ENCODE measurements around the gene SNCAIP.

SNCAIP gene

DNA sequence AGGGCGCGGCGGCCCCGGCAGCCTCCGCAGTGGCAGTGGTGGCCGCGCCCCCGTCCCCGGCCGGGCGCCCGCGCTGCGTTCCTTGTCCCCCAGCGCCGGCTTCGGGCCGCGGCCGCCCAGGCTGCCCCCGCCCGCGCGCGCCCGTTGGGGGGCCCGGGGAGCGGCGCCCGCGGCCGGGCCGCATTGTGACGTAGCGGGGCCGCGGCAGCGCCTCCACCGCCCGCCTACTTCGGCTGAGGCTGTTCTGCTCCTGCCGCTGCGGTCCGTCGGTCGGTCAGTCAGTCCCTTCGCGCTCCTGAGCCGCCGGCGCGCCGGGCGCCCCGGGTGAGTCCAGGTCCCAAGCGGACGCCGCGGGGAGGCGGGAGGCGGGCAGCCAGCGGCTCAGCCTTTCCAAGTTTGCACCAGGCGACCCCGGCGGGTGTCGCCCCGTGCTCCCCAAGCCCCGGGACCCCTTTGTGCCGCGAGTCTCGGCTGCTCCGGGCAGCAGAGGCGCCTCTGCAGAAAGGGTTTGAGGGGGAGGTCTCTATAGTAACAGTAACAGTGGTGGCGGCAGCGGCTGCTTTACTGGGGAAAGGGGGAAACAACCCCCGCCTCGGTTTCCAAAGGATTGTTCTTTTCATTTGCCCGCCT, at the start of gene SNCAIP:
TSS of gene SNCAIP (plus strand) at position 277 of the 630 bp plus-strand sequence. CDS start 78,898 bp downstream, outside the sequence.
- no peak for DNase-seq

DNA sequence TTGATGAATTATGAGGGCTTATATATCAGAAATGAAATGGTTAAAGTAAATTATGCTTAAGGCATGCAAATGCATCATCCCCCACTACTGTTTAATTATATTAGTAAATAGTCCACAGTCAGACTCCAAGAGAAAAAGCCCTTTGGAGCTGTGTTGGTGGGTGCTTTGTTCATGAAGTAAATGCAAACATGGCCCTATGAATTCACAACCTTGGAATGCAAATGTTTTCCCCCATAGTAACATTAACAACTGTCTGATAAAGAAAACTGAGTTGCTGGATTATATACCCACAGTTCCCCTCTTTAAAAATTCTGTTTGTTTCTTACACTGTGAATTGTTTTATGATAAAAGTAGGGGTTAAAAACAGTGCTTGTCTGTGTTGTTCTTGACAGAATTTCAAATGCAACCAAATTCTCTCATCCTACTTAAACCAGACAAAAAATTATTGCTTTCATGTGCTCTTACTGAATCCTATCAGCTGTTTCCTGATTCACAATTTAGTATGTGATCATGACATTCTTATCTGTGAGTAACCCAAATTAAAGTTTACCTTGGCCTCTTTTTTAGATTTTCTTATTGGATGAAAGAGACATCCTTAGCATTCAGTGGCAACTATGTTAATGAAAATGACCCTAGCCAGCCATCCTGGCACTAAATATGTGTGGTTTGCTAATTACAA, 48.5 kb upstream of the SNCAIP start:
- DNase-seq, result no peak

DNA sequence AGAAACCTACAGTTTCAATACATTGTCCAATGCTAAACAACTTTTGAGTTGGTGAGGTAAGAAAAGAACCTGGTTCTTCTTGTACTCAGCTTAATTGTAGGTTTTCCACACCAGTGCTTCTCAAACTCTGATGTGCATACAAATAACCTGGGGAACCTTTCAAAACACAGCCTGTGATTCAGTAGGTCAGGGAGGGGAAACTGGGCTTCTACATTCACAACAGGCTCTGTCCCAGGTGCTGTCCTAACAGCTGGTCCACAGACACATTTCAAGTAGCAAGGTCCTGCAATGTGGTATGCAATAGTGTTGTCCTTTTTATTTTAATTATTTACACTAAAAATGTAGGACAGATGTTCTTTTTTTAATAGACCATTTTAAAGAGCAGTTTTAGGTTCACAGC, 47.4 kb upstream of the SNCAIP start:
- no peak for DNase-seq

DNA sequence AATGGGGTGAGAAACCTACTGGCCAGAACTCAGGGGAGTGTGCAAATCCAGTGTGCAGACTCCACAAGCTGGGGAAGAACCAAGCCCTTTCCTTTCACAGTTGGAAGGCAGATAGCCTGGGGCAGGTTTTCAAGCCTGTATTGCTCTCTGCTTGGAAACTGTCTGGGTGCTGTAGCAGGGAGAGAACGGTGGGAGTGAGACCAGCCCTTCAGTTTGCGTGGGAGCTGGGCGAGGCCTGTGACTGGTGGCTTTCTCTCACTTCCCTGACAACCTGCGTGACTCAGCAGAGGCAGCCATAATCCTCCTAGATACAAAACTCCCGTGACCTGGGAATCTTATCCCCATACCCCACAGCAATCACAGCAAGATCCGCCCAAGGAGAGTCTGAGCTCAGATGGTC, 44.9 kb upstream of the SNCAIP start:
- no peak for DNase-seq

DNA sequence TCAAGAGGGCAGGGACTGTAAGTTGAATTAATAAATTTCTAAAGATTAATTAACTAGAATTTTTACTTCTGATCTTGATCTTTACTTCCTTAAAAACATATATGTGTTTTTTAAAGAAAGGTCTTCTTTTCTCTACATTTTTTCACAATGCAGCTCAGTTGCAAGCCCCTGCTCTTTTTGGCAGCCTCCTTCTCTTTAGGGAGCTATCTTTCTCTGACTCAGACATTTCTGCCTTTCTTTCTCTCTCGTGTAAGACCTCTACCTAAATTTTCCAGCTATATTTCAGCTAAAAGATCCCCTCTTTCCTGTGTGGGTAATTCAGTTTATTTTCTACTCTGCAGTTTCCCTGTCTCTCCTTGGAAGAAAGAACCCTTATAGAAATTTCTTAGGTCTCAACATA, 38.3 kb upstream of the SNCAIP start:
- DNase-seq, result no peak

DNA sequence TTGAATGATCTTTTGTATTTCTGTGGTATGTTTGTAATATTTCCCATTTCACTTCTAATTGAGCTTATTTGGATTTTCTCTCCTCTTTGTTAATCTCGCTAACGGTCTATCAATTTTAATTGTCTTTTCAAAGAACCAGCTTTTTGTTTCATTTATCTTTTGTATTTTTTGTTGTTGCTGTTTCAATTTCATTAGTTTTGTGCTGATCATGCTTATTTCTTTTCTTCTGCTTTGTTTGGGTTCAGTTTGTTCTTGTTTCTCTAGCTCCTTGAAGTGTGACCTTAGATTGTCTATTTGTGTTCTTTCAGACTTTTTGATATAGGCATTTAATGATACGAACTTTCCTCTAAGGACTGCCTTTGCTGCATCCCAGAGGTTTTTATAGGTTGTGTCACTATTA, 28.4 kb upstream of the SNCAIP start:
- DNase-seq, result no peak

DNA sequence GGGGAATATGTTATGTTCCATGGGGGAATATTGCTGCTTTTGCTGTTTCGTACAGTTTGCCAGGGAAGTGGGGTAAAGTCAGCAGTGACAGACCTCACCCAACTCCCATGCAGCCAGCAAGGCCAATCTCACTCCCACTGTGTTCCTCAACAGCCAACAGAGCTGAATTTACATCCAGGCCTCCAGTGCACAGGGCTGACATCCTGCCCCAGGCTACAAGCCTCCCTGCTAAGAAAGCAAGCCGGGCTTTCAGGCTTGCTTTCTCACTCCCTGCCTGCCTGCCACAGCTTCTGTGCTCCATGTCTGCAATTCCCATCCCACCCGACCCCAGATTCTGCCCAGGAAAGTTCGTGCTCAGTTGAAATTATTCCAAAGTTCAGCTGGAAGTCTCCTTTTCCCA, 25.5 kb upstream of the SNCAIP start:
- DNase-seq, result no peak

DNA sequence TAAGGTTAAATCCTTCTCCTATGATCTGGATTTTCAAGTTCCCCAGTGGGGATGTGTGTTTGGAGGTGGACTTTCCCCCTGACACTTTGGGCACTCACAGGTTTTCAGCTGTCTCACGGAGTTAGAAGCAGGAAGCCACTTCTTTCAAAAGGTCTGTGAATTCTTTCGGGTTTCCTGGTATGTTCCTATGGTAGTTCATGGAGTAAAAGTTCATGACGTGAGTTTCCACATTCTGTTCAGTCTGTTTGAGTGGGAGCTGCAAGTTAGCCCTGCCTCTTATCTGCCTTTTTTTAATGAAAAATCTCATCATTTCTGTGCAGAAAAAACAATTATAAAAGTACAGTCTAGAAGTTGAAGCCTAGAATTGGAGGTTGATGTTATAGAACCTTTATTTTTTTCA, 24.9 kb upstream of the SNCAIP start:
- no peak for DNase-seq

DNA sequence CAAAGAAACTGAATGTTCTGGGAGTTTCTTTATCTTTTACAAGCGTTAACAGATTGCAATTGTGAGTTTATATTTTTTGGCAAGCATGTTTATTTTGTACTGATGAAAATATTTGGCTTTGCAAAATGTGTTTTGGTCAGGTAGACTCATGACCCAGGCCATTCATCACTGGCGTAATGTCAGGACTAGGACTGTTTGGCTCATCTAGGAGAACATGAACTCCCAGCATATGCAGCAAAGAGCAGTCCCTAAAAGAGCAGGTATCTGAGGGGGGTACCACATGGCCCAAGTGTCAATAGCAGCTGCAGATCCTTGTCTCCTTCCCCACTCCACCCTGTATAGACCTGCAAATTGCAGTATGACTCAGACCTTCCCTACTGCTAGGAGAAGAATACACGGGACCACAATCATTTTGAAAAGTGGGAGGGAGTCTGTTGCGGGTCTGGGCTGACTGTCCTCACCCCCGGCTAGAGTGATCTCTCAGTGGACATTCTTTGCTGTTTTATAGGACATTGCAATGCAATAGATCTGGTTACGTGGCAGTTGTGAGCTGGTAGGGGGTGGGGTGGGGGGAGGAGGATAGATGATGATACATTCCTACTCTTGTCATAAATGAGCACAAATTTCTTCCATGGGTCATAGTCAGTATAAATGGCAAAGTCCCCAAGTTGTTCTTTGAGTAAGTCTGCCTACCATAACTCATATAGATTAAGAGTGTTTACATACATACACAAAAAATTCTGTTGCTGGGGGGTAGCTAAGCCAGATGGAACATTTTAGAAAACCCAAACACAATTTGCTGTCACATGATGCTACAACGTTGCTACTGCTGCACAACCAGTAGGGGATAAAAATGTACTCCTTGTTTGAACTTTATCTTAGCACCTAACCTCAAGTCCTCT, 20.8 kb upstream of the SNCAIP start:
- no peak for DNase-seq

DNA sequence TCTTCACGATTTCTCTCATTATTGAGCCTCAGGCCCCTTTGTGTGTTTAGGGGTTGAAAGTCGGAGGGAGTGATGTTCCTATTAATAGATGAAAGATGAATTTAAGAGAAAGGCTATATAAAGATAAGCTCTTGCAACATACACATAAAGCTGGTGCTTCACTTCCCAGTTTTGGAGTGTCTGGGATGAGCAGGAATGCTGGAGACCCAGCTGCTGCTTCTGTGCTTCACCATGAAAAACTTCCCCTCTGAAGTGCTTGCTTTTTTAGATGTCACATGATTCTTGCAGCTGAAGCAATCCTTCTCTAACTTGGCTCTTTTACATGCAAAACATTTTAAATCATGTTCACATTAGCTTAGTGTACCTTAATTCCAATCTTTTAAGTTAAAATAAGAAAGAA, 19.7 kb upstream of the SNCAIP start:
- no peak for DNase-seq

DNA sequence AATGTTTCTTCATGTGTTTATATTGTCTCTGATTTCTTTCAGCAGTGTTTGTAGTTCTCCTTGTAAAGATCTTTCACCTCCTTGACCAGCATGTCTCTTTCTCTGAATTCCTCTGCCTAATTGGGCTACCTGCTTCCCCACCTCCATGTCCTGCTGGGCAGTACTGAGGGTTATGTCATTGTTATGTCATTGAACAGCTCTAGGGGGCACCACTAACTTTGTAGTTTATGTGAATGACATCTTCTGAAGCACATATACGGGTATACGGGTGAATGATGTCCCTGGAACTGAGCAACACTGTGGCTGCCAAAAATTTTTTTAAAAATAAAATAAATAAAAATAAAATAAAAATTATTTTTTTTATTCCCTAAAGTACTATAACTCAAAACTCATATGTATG, 16.9 kb upstream of the SNCAIP start:
- no peak for DNase-seq

DNA sequence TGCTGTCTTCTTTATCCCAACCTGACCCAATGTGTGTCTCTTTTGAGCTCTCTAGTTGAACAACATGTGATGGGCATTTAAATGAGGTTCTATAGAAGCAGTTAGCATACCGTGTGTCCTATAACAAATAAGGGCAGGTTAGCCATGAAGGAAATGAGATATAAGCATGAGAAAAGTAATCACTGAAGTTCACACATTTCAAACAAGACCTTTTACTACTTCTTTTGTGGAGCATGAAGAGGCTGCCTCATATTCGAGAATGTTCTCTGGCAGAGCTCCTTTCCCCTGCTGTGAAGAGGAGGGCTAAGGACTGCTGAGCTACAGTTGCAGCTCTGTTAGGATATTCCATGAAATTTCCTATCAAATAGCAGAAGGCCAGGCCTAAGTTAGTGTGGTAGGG, 15.2 kb upstream of the SNCAIP start:
- no peak for DNase-seq

DNA sequence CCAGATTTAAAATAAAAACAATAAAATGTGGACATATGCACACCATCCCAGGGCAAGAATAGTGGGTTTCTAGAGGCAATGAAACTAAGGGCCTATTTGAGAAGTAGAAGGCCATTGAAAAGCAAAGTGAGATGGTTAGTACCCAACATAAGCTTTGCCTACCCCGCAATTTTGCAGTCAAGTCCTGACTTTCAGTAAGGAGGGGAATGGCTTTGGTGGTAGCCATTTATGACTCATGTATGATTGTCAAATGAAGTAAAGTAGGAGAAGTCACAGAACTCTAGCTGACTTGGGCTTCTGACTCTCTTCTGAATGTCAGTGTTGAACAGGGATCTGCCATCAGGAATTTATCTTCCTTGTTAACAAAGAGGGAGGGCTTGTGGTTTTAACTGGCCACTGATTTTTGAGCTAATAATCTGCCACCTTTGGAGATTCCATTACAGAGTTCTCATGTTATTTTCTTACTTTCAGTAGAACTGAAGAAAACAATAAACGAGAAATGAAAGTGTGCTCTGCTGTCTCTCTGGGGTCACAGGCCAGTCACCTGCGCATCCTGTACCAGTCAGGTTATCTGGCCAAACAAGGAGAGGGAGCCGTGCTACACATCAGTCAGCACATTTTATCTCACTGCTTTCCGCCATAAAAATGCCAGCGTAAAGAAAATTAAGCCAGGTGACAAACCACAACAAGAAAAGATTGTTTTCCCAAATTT, 14.3 kb upstream of the SNCAIP start:
- no peak for DNase-seq

DNA sequence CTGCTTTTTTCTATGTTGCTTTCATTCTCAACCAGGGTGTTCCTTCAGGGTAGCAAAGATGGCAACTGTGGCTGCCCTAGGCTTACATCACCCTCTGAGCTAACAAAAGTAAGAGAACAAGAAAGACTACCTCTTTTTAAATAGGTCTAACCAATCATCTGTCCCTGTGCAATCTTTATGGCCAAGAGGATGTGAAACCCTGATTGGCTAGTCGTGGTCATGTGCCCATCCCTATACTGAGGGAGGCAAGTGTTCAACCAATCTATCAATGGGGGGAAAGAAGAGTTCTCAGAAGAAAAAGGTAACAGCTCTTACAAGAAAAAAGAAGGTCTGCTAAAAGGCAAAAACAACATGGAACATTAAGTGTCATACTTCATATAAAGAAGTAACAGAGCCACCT, 11.7 kb upstream of the SNCAIP start:
- DNase-seq, result no peak

DNA sequence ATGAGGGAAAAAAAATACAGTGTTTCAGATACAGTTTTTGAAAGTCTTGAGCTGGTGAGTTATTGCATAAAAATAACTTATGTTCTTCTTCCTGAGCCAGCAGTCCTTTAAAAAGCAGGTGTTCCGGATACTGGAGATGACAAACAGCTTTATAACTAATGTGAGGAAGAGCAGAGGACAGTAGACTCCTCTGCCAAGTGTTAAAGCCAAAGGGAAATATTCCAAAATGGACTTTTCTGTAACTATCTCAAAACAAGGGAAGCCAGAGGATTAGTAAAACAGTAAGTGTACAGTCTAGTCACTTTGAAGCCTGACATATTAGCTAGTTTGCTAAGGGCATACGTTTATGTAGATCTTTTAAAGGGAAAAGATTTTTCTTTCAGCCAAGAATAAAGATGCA, 11.0 kb upstream of the SNCAIP start:
- no peak for DNase-seq

DNA sequence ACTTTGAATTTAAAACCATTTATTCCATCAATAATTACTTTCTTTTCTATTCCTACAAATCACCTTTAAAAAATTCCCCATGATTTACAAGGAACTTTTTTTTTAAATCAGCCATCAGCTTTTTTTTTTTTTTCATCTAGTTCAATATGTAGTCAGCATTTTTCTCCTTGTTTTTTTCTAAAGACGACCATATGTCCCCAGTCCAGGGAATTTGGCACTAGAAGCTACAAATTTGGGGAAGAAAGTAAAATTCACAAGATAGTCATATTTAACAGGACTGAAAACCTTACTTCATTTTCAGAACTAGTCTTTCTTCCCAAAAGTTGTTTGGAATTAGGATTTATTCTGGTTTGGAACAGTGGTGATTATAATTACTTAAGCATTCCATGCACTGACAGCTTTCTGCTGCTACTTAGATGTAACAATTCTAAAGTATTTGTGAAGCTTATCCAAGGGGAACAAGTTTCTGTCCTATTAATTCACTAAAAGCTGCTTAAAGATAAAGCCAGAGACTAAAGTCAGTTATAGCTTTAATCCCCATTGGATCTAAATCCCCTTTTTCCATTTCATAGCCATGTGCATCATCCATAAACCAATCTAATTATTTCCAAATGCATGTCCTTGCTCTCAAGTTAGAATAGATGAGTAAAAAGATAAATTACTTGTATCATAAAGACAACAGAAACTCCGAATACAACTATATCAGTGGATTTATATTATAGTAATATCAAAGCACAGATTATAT, 7.4 kb upstream of the SNCAIP start:
- DNase-seq, result no peak

DNA sequence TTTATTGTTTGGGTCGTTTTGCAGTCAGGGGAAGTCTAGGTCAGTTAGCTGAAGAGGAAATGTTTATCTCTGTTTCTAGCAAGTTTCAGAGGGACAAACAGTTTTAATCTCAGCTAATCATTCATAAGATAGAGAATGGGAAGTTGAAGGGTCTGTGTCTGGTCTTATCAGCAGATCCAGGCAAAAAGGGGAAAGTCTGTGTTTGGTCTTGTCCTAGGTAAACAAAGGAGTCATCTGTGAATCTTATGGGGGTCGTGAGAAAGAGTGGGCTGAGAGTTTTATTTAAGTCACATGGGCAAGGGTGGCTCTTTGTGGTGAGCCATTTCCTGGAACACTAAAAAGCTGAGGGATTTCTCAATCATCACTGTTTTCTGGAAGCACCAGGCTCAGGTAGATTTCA, 5.6 kb upstream of the SNCAIP start:
- DNase-seq, result no peak

DNA sequence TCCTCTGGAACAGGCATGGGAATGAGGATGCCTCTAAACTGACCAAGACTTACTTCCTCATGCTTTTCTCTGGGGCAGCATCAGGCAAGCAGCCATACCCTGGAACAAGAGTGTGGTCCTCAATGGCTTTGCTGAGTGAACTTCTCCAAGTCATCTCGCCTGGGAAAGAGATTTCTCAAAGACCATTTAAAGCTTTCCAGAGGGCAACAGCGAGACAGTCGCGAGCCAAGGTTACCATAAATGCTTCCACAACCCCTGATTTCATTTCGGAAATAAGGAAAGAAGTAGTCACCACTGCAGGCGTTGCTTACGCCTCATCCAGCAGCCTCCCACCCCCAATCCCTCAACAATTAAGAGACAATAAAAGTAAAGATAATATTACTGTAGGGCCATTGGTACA, 1.1 kb upstream of the SNCAIP start:
- DNase-seq, result no peak

DNA sequence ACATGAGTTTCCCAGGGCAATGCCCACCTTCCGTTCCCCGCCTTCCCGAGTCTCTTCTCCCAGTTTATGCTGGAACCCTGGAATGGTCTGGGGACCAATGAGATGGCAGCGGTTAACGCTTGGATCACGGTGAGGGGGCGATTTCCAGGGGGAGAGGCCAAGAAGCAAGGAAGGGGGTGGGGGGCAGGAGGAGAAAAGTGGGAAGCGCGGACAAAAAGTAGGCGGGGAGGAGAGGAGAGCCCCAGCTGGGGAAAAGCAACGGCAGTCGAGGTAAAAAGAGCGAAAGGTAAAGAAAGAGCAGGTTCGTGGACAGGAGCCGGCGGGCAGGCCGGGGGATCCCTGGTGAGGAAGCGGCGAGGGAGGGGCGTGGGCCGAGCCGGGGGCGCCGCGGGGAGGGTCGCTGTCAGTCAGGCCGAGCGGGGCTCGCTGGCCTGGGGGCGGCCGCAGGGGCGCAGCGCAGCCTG, 508 bp upstream of the SNCAIP start:
- DNase-seq, result no peak

DNA sequence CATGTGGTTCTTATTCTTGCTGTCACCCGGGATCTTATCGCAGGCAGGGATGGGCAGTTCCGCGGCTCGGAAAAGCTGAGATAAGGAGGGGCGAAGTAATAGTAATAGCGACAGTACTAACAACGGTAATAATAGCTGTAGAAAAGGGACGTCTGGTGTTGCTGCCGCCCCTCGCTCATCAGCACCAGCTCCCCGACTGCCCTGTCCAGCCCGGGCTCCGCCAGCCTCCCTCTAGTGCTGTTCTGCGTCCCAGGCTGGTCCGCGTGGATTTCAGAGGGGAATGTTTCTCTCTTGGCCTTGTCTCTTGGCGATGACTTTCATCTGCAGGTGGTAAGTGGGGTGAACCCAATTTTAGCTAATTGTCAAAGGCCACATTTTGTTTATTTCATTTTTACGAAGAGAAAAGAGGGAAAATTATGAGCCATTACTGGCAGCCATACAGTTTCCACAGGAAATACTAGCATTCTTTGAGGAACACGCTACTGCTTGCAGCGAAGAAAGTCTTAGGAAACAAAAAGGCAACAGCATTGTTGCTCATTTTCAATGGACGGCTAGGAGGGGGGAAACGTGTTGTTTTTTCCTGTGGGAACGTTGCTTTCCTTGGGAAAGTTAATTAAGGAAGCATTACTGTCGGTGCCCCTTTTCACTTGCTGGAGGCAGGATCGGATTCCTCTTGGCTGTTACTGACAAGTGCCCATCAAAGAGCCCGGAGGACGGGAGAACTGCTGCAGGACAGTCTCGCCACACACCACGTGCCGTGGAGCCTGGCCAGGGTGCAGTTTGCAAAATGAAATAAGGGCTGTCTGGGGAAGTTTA, 762 bp downstream of the SNCAIP start:
- DNase-seq, result no peak

DNA sequence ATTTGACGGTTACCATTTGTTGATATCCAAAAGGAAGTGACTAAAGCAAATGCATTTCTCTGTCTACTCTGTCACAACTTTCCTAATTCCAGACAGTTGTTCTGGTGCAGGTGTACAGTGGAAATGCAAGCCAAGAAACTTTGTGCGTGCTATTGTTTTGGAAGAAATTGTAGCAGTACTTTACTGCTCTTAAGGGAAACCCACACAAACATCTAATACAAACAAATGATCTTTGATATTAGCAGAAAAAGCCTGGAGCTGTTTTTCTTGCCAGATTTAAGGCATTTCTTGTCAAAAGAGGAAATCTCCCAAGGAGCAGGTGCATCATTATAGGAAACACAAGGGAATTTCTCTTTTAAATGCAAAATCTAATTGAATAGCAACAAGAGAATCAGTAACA, 2.0 kb downstream of the SNCAIP start:
- DNase-seq, result no peak

DNA sequence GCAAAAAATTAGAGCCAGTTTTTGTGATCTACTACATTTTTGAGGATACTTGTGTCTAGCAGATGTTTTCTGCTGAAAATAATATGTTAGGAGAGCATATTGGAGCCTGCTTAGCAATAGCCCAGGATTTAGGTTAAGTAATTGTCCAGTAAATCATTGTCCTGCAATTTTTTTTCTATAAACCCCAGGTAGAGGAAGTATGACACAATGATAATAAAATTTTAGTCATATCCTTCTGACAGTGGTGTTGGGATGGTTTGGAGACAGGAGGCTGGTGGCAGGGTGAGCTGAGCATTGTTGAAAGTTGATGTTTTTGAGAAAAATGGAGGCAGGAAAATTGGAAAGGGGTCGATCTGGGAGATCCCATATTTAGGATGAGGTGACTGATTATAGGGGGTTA, 3.5 kb downstream of the SNCAIP start:
- no peak for DNase-seq

Measured in CD4-positive, alpha-beta T cell treated with Interleukin-12 subunit alpha and Interleukin-12 subunit beta, for 1 hour (primary cell).